NCI-H1694 (cell line): Measurements from ENCODE around the gene GOLGA5.
A peak's percentile ranks its signal among the peaks of the same experiment; 100 is the strongest.
"Not testable (repeated sequence)": the region's sequence is repeated elsewhere in the genome, so short reads cannot be mapped to it uniquely, and the experiment has no call there.

Experiments
- DNase-seq: peaks from one replicate; lab custom pipeline; 2025; lab: John Stamatoyannopoulos, UW

The GOLGA5 gene

GRCh38 chr14:92778868-92779565, 15.1 kb upstream of the GOLGA5 start:
- not testable (repeated sequence) for DNase-seq

GRCh38 chr14:92780444-92781232, 13.5 kb upstream of the GOLGA5 start:
- no peak for DNase-seq

GRCh38 chr14:92781350-92781749, 12.8 kb upstream of the GOLGA5 start:
- no peak for DNase-seq

- DNase-seq = peak; percentile 89
Measured at GRCh38 chr14:92783813-92784431, 10.2 kb upstream of the GOLGA5 start.

GRCh38 chr14:92785667-92786426, 8.3 kb upstream of the GOLGA5 start:
- DNase-seq = no peak

- DNase-seq = no peak
Measured at GRCh38 chr14:92786427-92786756, 7.7 kb upstream of the GOLGA5 start.

GRCh38 chr14:92787554-92787953, 6.6 kb upstream of the GOLGA5 start:
- DNase-seq = no peak

GRCh38 chr14:92789457-92790089, 4.5 kb upstream of the GOLGA5 start:
- no peak for DNase-seq

- DNase-seq = no peak
Measured at GRCh38 chr14:92792885-92793284, 1.2 kb upstream of the GOLGA5 start.

GRCh38 chr14:92794547-92794941, 439 bp downstream of the GOLGA5 start:
- no peak for DNase-seq

GRCh38 chr14:92794961-92795360, 856 bp downstream of the GOLGA5 start:
- DNase-seq = no peak

- DNase-seq = no peak
Measured at GRCh38 chr14:92797935-92798653, 4.0 kb downstream of the GOLGA5 start.

GRCh38 chr14:92798811-92799210, 4.7 kb downstream of the GOLGA5 start:
- DNase-seq = no peak

GRCh38 chr14:92800012-92800411, 5.9 kb downstream of the GOLGA5 start:
- no peak for DNase-seq

- DNase-seq = no peak
Measured at GRCh38 chr14:92800525-92800924, 6.4 kb downstream of the GOLGA5 start.

GRCh38 chr14:92801917-92802316, 7.8 kb downstream of the GOLGA5 start:
- no peak for DNase-seq

- no peak for DNase-seq
Measured at GRCh38 chr14:92802678-92803077, 8.6 kb downstream of the GOLGA5 start.

- no peak for DNase-seq
Measured at GRCh38 chr14:92813201-92813600, 19.1 kb downstream of the GOLGA5 start.

- no peak for DNase-seq
Measured at GRCh38 chr14:92819011-92819597, 25.0 kb downstream of the GOLGA5 start.

- not testable (repeated sequence) for DNase-seq
Measured at GRCh38 chr14:92819680-92820535, 25.8 kb downstream of the GOLGA5 start.
